GM12878 (cell line): ENCODE results near the gene NPR1. TPM values are rescaled to one million over a fixed set of nuclear protein-coding genes. Genes with fewer than 3 reads are reported as not detected.

Source experiments
- ATAC-seq: fragments of 200-7000 bp; cut with Tn5 transposase; 3 replicates; pipeline ENCODE4 v1.9.1; 2020; ENCODE audit warnings: mild to moderate bottlenecking, moderate library complexity
- BruUV-seq: library from RNA; stranded (reverse); fragments of 400-500 nt; replicated peaks from 2 replicates; lab custom pipeline; 2021; lab: Mats Ljungman, UMichigan
- CTCF ChIA-PET: fragments of 300-600 bp; sonication (Branson Sonifier 250); formaldehyde crosslinking; extraction: SDS; loops from one replicate; lab custom pipeline; 2021; ENCODE audit warnings: inconsistent platforms; lab: Yijun Ruan, JAX
- POLR2A ChIA-PET: fragments of 350-600 bp; formaldehyde crosslinking; extraction: SDS; loops from one replicate; lab custom pipeline; 2021; ENCODE audit warnings: inconsistent platforms; lab: Charles Lee
- RAD21 ChIA-PET: fragments of 300-600 bp; sonication (Branson Sonifier 250); formaldehyde crosslinking; loops from one replicate; lab custom pipeline; 2023; ENCODE audit warnings: antibody characterized with exemption; ENCODE audit not compliant: unreplicated experiment; lab: Charles Lee
- SMC1A ChIA-PET: fragments of 300-600 bp; sonication (Branson Sonifier 250); formaldehyde crosslinking; loops from one replicate; lab custom pipeline; 2023; ENCODE audit not compliant: unreplicated experiment, uncharacterized antibody; lab: Charles Lee
- DNase-seq: peaks from one replicate; pipeline ENCODE4 v3.0.0-alpha.2; 2011; ENCODE audit warnings: low read depth, low spot score
- FAIRE-seq: peaks from 3 replicates; lab custom pipeline; 2011; peaks lifted over from hg19 to GRCh38; lab: Jason Lieb, UNC
- H2AFZ ChIP-seq: 2 replicates; pipeline ENCODE4 v1.6.0; 2011; ENCODE audit warnings: low read depth, low read length, control low read depth; ENCODE audit not compliant: control insufficient read depth
- H3K27ac ChIP-seq: 2 replicates; pipeline ENCODE4 v1.5.1; 2011; ENCODE audit warnings: control low read depth; ENCODE audit not compliant: control insufficient read depth, insufficient read depth
- H3K27me3 ChIP-seq, 2 experiments: replicated peaks in 1 of 2; 2 replicates each; pipeline versions ENCODE4 v1.6.0 to v1.6.1; 2011; ENCODE audit warnings: low read length in 1 of 2; ENCODE audit not compliant: control insufficient read depth in 2 of 2, insufficient read depth in 2 of 2
- H3K36me3 ChIP-seq, 2 experiments: 2 replicates each; pipeline ENCODE4 v1.5.1; 2011; ENCODE audit warnings: low read length in 1 of 2; ENCODE audit not compliant: control insufficient read depth in 2 of 2, insufficient read depth in 2 of 2
- H3K4me1 ChIP-seq: 2 replicates; pipeline ENCODE4 v1.6.1; 2011; ENCODE audit warnings: mild to moderate bottlenecking, low read length, moderate library complexity, mixed read lengths; ENCODE audit not compliant: control insufficient read depth, insufficient read depth
- H3K4me2 ChIP-seq: 2 replicates; pipeline ENCODE4 v1.6.0; 2011; ENCODE audit warnings: control low read depth; ENCODE audit not compliant: control insufficient read depth, insufficient read depth
- H3K4me3 ChIP-seq: fragments of 200-600 bp; sonication (generic); 2 replicates; pipeline ENCODE4 v1.5.1; 2016
- H3K79me2 ChIP-seq: 2 replicates; pipeline ENCODE4 v1.6.0; 2011; ENCODE audit warnings: low read length; ENCODE audit not compliant: control insufficient read depth, insufficient read depth
- H3K9ac ChIP-seq: 2 replicates; pipeline ENCODE4 v1.8.0; 2011; ENCODE audit warnings: low read length, control low read depth, mixed read lengths; ENCODE audit not compliant: control insufficient read depth, insufficient read depth
- H3K9me3 ChIP-seq: replicated peaks from 3 replicates; pipeline ENCODE4 v1.5.1; 2011; ENCODE audit warnings: mild to moderate bottlenecking, low read length; ENCODE audit not compliant: control insufficient read depth, insufficient read depth
- H4K20me1 ChIP-seq: 2 replicates; pipeline ENCODE4 v1.6.0; 2011; ENCODE audit not compliant: control insufficient read depth, insufficient read depth
- CBX3 ChIP-seq: fragments of 200-600 bp; sonication (generic); IDR thresholded peaks from 2 replicates; pipeline ENCODE4 v1.6.1; 2016; ENCODE audit warnings: low read depth, borderline replicate concordance
- E2F8 ChIP-seq: fragments of 450-650 bp; IDR thresholded peaks from 2 replicates; pipeline ENCODE4 v1.6.1; 2018; ENCODE audit warnings: mild to moderate bottlenecking, low read depth, moderate library complexity; ENCODE audit not compliant: partially characterized antibody
- NR2C2 ChIP-seq: IDR thresholded peaks from 2 replicates; pipeline ENCODE4 v1.6.1; 2011; ENCODE audit warnings: borderline replicate concordance, low read depth; ENCODE audit not compliant: control insufficient read depth, insufficient read length
- POLR2AphosphoS5 ChIP-seq: IDR thresholded peaks from 2 replicates; pipeline ENCODE4 v1.6.1; 2011; ENCODE audit warnings: mild to moderate bottlenecking, low read length, inconsistent platforms
- ZNF384 ChIP-seq: IDR thresholded peaks from 2 replicates; pipeline ENCODE4 v1.6.1; 2012; ENCODE audit warnings: low read depth, mild to moderate bottlenecking, low read length, improper control_type of control experiment, borderline replicate concordance
- ZZZ3 ChIP-seq: IDR thresholded peaks from 2 replicates; pipeline ENCODE4 v1.6.1; 2011; ENCODE audit warnings: low read depth; ENCODE audit not compliant: control insufficient read depth, insufficient read length
- WGBS: methylation state at CpG from one replicate; pipeline ENCODE4 v1.1.6; 2016; ENCODE audit warnings: low lambda C conversion rate; ENCODE audit not compliant: insufficient replicate concordance, insufficient coverage; ENCODE audit errors: missing lambda C conversion rate; 5-methylcytosine and 5-hydroxymethylcytosine counted together
- in situ Hi-C: fragments of 300-500 bp; cut with MboI; formaldehyde crosslinking; loops from 9 replicates; pipeline ENCODE4 v1.14.3; 2018; ENCODE audit warnings: mixed read lengths
- intact Hi-C: fragments of 100-400 bp; cut with micrococcal nuclease; formaldehyde crosslinking; loops from one replicate; pipeline ENCODE4 v1.14.2; 2022; ENCODE audit not compliant: unreplicated experiment
- polyA plus RNA-seq, 11 experiments: library from polyadenylated mRNA; depleted of rRNA in 4 of 11; unstranded in 6 of 11; stranded (reverse) in 5 of 11; fragments of >200 nt; fragmentation: Nextera tagmentation in 4 of 11; fragmentation: Illumina TruSeq in 1 of 11; extraction: Ambion mirVana in 4 of 11; extraction: Trizol in 1 of 11; gene quantifications; 1 replicate in 1 of 11; 2 replicates in 10 of 11; pipeline versions ENCODE4 v1.2.1 to v1.2.3, GENCODE V29; 2011 to 2016; ENCODE audit warnings: inconsistent platforms in 2 of 11, missing spikeins in 2 of 11, low read depth in 1 of 11
- total RNA-seq, 4 experiments: library from RNA; depleted of rRNA in 3 of 4; stranded (reverse); fragments of >200 nt in 3 of 4; fragmentation: Illumina TruSeq in 1 of 4; extraction: Trizol in 1 of 4; gene quantifications; 2 replicates each; pipeline versions ENCODE4 v1.2.1 to v1.2.3, GENCODE V29; 2013 to 2021
- TF ChIP-seq, protein P1 (sequence below): IDR thresholded peaks from 2 replicates; pipeline ENCODE4 v1.6.1; 2012; ENCODE audit warnings: low read depth, low read length, improper control_type of control experiment

The NPR1 gene
- total and polyA plus RNA-seq, 10 of the 15 experiments (the other 5 are each of a cell fraction or from before 2014, with no cell fraction given): 0.09 to 2.1 (median 0.28) TPM; not detected in 1

DNA sequence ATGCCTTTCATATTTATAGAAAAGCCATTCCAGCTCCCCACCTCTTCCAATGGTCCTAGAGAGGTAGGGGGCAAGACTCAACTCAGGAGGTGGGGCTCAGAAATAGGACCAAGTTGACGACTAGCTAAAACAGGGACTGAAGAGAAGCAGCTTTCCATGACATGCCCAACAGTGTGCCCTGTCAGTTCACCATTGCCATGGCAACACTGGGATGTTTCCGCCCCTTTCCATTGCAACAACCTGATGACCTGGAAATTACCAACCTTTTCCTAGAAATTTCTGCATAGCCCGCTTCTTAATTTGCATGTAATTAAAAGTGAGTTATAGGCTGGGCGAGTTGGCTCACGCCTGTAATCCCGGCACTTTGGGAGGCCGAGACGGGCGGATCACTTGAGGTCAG lies 27.0 kb downstream of the NPR1 start:
- H3K4me2 ChIP-seq: no peak overlapping the region
- H3K27me3 ChIP-seq: no peaks in the 10 kb centered on the region
- POLR2A ChIA-PET: interaction anchor here (2.3 kb wide), 1 partner anchor 7 kb away, joined by 6 read pairs; no protein-coding TSS in a partner anchor
- H4K20me1 ChIP-seq: no peaks in the 10 kb centered on the region
- no TSS peak for BruUV-seq
- in situ Hi-C loops: no loop called here
- RAD21 ChIA-PET: no interaction called here
- no peak for ATAC-seq
- H3K27ac ChIP-seq: no peak overlapping the region
- no peak for DNase-seq
- no peak overlapping the region for H3K4me3 ChIP-seq
- H3K9ac ChIP-seq: no peak overlapping the region
- TF ChIP-seq CBX3: no peak
- TF ChIP-seq, protein P1, sequence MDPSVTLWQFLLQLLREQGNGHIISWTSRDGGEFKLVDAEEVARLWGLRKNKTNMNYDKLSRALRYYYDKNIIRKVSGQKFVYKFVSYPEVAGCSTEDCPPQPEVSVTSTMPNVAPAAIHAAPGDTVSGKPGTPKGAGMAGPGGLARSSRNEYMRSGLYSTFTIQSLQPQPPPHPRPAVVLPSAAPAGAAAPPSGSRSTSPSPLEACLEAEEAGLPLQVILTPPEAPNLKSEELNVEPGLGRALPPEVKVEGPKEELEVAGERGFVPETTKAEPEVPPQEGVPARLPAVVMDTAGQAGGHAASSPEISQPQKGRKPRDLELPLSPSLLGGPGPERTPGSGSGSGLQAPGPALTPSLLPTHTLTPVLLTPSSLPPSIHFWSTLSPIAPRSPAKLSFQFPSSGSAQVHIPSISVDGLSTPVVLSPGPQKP: no peak
- no peak for TF ChIP-seq ZZZ3
- no peak for TF ChIP-seq E2F8
- no peak for TF ChIP-seq ZNF384
- no peak for TF ChIP-seq NR2C2
- TF ChIP-seq POLR2AphosphoS5: no peak
- TF ChIP-seq, all 136 proteins: peak for 0
- 82% methylated on average over 9 of the region's 9 CpGs for WGBS
- CTCF ChIA-PET: no interaction called here
- Histone ChIP-seq H3K4me1 (no peaks in the 10 kb centered on the region), H3K9me3 (no peaks in the 10 kb centered on the region), H3K79me2 (no peaks in the 10 kb centered on the region), H3K36me3 (no peaks in the 10 kb centered on the region), H2AFZ (no peak overlapping the region)
- SMC1A ChIA-PET: interaction anchor here (1.5 to 1.6 kb wide), 2 partner anchors 10 to 46 kb away, joined by 3 to 4 read pairs; no protein-coding TSS in a partner anchor
- no peak for FAIRE-seq
- intact Hi-C loops: no loop called here
